Stimulated activated CD8-positive, alpha-beta memory T cell treated with anti-CD3 and anti-CD28 coated beads, Interleukin-12 subunit alpha, Interleukin-12 subunit beta, amount 100 ng/mL, for 4 hours (primary cell): ENCODE results near the gene ACKR1.

Source experiments
- DNase-seq: peaks from one replicate; pipeline ENCODE4 v3.0.0-alpha.2; 2020; ENCODE audit warnings: low read depth

The ACKR1 gene, protein sequence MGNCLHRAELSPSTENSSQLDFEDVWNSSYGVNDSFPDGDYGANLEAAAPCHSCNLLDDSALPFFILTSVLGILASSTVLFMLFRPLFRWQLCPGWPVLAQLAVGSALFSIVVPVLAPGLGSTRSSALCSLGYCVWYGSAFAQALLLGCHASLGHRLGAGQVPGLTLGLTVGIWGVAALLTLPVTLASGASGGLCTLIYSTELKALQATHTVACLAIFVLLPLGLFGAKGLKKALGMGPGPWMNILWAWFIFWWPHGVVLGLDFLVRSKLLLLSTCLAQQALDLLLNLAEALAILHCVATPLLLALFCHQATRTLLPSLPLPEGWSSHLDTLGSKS

DNA sequence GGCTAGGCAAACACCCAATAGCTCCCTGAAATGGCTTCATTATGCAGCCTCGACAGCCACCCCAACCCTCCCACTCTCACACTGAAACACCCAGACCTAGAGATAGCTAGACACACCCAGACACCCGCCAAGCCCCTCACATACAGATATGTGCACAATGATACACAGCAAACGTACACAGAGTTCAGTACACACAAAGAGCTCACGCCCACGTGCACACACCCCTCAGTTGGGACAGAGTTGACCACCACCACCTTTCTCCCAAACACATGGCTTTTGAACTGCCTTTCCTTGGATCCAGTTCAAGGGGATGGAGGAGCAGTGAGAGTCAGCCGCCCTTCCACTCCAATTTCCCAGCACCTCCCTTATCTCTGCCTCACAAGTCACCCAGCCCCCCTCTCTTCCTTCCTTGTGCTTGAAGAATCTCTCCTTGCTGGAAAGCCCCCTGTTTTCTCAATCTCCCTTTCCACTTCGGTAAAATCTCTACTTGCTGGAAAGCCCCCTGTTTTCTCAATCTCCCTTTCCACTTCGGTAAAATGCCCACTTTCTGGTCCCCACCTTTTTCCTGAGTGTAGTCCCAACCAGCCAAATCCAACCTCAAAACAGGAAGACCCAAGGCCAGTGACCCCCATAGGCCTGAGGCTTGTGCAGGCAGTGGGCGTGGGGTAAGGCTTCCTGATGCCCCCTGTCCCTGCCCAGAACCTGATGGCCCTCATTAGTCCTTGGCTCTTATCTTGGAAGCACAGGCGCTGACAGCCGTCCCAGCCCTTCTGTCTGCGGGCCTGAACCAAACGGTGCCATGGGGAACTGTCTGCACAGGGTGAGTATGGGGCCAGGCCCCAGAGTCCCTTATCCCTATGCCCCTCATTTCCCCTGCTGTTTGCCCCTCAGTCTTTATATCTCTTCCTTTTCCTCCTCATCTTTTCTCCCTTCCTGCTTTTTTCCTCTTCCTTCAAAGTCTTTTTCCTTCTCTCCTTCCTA is at the start of gene ACKR1:
ACKR1 (plus strand) TSS at position 715 of the 981 bp plus-strand sequence; CDS start at position 800, 85 bp downstream.
- DNase-seq, result no peak

DNA sequence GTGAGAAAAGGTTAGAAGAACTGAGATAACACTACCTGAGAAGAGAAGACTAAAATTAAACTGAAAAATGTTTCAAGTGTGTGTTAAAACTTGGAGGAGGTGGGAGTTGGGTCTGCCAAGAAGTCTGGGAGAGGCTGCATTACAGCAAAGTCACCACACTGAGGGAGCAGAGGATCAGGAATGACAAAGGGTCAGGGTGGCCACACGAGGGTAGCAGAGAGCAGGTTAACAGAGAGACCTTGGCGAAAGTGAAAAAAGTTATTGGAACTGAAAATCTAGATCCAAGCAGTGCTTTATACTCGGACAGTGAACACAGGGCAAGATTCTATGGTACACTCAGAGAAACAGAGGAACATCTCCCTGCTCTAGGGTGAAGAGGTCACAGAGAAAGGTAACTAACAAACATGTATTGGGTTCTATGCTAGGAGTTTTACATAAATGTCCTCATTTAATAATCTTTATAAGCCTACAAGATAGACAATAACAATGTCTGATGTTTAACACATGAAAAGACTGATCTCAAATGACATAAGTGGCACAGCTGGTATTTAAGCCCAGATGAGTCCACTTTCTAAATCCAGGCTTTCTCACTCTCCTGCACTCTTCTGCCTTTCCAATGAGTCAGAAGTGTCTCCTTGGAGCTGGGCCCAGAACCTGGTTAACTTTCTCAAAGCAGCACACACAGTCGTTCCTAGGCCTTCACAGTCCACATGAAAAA is 43.5 kb upstream of the ACKR1 start:
- peak; percentile 11 for DNase-seq

DNA sequence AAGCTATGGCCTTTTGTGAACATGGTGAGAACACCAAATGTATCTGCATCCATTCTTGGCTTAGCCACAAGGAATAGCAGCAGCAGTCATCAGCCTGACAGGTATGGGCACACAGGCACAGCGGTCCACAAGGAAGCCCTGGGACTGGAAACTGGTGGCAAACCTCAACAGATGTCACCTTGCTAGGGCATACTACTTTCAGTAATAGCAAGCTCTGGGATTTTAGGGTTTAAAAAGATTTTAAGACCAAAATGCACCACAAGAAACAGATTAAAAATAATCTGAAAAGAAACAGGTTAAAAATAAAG is 43.0 kb upstream of the ACKR1 start:
- DNase-seq, result no peak

DNA sequence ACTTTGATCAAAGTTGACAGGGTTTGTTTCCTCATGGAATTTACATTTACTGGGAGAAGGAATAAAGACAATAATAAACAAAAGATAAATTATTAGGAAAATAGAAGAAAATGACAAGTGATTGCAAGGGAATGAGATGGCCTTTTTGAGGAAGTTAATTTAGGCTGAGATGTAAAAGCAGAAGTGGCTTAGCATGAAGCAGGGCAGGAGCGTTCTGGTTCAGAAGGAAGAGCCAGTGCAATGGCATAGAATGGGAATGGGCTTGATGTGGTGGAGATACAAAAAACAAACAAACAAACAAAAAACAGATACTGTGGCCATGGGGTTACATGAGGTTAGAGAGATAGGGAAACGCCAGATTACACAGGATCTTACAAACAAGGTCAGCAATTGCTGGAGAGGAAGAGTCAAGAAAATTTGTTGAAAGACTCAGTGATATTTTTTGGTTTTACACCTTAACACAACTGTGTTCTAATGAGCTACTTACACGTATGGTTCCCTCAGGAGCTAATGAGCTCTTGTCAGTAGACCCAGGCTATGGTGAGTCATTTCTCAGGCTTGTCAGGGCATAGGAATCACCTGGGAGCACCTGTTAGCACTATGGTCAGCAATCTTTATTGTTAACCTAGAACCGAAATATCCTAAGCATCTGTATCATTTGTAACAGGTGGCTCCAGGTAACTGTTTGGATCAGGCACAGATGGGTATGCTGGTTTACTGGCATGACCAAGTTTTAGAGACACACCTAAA is 42.0 kb upstream of the ACKR1 start:
- DNase-seq, result no peak

DNA sequence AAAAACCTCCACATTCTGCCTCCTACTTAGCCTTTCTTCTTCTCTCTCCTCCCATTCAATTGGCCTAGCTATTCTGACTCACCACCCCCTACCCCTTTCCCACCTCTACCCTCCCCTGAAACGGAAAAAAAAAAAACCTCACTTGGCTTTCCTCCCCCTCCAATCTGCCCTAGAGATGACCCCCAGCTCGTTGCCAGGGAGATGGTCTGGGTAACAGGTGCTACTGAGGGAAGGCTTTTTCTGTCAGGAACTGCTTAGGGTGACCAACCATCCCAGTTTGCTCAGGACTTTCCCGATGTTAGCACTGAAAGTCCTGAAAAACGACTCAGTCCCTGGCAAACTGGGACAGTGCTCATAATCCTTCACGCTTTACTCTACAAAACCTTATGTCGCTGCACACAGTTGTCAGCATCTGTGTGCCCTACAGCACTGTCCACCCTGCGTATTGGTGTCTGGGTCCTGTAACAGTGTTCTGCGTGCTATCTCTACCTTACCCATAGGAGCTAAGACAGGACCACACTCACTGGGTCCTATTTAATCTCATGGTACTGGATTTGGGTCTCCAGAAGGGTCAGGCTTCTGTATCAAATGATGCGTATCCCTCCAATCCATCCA is 41.0 kb upstream of the ACKR1 start:
- no peak for DNase-seq

DNA sequence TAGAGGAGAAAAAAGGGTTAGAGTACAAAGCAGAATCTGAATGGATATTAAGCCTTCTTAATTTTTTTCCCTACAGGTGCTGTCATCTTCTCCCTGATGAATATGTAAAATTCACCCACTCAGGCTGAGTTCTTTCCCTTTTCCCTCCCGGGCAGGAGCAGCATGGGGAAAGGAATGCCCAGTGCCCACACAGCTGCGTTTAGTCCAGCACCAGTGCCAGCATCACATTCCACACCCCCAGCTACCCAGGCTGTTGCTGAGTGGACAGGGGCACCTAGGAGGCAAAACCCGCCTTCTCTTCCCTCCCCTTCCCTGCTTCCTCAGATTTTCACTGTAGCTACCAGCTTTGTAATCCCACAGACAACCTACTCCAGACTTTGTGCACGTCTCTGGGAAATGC is 36.6 kb upstream of the ACKR1 start:
- no peak for DNase-seq

DNA sequence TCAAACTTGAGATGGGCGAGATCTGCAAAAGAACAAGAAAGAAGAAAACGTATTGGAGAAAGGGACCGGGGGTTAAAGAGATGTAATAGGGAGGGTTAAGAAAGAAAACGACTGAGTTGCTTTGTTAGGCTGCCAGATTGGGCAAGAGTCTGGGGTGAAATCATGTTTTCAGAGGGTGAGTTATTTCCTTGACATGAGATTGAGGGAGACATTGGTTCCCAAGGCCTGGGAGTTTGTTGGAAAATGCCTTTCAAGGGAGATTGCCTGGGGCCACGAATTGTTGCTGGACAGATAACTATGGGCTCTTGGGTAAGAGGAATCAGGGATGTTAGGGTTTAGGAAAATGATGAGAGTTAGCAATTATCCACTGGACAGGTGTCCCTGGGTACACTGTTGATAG is 34.0 kb upstream of the ACKR1 start:
- no peak for DNase-seq

DNA sequence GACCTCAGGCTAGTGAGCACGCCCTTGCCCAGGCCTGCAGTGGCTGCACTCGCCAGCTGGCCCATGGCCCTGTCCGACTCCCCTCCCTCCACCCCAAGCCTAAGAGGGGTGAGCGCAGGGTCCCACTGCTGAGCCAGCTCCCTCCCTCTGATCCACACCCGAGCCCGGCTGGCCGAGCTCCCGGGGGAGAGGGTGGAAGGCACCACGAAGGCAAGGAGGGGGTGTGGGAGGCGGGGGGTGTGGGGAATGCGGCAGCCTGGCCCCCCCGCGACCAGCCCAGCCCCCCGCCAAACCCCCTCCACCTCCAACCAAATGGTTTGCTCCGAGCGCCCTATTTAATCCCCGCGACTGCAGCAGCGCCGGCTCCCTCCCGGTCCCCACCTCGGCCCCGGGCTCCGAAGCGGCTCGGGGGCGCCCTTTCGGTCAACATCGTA is 33.4 kb upstream of the ACKR1 start, which contains the start of gene CADM3:
CADM3 (plus strand) TSS at position 362 of the 434 bp plus-strand sequence. CDS start 151 bp downstream, outside the sequence.
- DNase-seq, result no peak

DNA sequence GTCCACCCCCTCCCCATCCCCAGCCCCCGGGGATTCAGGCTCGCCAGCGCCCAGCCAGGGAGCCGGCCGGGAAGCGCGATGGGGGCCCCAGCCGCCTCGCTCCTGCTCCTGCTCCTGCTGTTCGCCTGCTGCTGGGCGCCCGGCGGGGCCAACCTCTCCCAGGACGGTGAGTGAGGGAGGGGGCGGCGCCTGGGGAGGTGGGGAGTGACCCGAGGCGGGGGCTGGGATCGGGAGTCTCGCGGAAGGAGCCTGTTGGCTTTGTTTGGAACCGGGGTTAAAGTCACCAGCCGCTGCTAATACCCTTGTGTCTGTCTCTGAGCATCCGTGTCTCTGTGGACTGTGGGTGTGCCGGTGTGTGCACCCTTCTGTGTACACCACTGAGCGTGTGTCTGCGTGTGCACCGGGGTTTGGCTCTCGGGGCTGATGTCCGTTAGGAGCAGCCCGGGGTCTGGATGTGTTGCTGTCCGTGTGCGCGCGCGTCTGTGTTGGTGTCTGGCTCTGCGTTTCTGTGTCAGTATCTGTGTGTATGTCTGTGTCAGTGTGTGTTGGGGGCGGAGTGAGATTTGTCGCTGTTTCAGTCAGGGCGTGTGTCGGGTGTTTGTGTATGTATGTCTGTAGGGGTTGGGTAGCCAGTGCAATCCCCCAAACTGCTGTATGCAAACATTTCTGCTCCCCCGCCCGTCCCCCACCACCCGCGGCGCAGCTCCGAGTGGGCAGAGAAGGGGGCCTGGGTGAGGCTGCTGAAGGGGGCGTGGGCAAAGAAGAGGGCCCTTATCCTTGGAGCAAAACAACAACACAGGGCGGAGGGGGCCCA is 32.8 kb upstream of the ACKR1 start:
- no peak for DNase-seq

DNA sequence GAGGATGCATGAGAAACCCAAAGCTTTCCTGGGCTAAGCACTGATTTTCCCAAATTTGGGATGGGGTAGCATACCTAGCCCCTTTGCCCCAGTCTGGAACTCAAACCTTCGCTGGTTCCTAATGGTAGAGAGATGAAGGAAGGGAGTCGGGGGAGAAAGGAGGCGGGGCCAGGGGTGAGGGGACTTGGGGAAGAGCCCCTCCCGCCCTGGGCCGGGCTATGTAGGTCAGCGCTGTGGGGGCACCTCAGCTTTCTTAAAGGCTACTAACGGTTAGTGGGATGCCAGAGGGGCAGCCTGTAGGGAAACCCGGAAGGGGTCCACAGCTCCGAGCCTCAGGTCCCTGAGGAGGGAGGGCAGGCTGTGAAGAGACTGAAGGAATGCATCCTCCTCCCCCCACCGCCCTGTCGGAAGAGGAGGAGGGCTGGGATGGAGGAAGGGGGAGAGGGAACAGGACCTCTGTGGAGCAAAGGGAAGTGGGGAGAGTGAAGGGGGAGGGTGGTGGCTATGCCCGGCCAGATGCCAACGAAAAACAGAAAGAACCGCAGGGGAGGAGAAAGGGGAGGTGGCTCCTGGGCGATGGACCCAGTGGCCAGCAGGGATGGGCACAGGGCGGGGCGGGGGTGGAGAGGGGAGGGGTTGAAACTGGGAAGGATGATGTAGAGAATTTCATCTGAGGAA is 31.9 kb upstream of the ACKR1 start:
- DNase-seq, result no peak

DNA sequence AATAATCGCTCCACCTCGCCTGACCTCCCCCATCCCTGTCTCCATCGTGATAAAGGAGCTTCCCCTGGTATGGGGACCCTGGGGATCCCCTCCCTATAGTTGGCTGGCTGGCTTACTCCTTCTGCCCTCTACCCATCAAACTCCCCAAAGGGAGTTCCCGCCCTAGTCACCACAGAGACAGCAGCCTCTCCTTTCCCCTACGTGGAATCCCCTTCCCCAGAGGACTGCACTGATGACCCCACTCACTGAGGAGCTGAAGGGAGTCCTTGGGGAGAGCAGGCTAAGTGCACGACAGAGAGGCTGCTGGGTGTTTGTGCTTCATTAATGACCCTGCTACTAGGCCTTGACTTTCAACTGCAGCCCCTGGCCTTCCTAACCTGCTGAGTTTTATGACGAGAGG is 31.4 kb upstream of the ACKR1 start:
- DNase-seq, result no peak

DNA sequence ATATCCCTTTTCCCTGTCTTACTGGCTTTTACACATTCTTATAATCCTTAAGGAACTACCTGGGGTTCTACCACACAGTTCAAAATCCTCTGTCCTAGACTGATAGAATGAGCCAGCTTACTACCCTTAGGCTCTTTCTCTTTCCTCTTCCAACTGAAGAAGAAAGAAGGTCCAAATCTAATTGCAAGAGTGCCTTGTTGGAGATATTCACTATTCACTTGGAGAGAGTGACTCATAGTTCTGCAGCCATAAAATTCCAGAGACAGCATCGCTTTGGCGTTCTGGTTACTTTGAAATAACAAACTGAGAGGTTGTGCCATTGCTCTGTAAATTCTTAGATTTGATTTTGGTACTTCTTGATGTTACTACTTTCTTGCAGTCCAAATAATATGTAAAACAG is 29.1 kb upstream of the ACKR1 start:
- no peak for DNase-seq

DNA sequence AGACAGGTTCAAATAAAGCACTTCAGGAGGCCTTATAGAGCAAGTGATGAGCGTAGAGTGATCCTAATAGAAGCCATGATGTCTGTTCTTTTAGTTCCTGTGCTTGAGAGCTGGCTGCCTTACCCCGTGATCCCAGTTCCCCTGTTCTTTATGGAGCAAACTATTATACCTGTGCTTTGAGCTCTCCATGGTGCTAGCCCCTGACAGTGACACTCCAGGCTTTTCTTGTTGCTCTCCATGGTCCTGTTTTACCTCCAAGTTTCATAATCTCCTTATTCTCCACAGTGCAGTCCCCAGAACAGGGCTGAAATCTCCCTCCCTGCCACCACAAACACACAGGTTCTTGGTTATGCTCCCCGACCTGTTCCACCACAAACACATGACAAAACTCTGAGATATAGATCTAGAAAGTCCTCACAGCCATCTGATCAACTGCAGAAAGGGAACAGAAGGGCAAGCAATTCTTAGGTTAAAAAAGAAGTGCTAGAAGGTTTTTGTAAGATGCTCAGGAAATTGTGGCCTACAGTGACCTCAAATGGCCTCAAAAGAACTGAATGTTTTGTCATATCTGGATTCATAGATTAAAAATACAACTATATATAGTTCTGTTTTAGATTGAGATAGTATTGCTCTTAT is 27.3 kb upstream of the ACKR1 start:
- DNase-seq, result no peak

DNA sequence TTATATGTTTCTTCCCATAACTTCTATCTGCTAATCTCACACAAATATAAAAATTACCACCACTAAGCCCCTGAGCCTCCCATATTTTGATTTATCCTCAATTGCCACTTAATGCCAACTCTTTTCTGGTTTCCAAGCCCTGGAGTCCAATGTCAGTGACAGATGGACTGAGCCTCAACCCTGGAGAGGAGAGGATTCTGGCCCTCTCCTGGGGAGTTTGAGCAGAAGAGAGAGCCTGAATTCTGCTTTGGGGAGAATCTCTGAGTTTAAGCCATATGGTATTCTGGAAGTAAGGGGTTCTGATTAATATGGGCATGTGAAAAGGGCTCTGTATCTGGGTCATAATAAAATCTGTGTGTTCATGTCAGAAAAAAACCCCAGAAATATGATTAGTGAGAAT is 24.8 kb upstream of the ACKR1 start:
- DNase-seq, result no peak

DNA sequence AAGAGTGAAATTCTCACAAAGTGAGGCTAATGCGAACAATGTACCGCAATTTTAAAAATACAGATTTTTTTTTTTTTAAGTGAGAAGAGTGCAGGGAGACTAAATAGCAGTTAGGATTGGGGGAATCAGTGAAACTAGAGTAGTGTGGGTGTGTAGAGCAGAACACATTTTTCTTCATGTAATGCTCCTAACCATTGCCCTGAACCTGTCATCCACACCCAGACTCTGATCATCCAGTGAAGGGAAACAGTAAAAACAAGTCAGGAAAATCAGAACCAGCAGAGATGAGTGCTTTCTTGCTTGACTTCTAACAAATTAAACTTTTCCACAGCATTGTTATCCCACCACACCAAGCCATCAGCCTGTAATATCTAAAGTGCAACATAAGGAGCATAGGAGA is 24.2 kb upstream of the ACKR1 start:
- DNase-seq, result no peak

DNA sequence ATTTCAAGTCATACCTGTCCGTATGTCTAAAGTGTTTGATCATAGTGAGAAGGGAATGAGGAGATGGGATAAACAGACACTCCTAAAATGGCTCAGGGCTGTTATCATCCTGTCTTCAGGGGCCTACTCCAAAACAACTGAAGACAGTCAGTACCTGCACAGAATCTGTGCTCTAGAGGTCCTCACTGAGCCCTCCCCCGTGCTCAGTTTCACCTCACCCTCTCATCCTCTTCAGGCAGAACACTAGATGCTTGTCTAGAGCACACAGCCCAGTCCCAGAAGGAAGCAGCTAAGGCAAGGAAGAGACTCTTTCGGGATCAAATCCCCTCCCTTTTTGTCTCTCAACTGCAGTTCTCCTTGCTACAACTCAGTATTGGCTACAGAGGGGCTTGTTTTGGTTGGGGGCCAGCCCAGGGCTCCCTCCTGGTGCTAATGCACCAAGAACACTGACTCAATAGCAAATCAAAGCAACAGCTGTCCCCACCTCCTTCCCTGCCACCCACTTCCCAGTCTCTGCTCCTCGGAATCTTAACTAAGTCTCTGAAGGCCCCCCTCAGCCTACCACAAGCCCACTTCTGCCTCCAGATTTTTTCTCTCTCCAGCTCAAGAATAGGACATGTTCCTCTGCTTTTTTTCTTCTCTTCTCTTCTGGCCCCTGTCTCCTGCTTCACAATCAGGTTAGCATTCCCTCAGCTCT is 23.2 kb upstream of the ACKR1 start:
- no peak for DNase-seq

DNA sequence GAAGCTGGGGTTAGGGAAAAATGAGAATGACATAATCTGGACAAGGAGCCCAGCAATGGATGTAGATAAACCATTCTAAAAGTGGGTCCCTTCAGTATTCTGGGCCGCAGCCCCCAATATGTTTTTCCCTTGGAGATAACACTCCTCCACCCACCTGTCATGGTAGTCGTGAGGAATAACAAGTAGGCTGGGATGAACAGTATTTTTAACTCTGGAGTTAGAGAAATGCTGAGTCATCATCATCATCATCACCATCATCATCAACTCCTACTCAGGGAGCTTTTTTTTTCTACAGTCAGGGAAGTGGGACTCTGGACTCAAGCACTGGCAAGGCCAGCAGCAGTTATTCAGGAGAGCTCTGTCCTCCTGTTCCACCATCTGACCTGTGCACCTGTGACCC is 20.5 kb upstream of the ACKR1 start:
- DNase-seq, result no peak

DNA sequence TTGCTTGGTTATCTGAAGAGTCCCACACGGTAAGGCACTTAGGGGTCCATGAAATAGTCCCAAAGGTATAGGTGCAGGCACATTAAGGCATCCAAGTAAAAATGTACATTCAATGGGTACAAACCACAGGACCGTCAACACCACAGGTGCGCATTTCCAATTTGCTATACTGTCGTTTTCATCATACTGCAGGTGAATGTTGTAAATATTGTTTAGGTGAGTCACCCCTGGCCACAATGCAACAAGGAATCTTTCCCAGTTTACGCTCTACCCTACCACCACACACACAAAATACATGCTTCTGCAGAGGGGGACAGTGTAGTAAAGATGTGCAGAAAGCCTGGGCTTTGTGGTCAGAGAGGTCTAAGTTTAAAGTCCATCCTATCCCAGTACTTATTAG is 19.6 kb upstream of the ACKR1 start:
- DNase-seq, result no peak

DNA sequence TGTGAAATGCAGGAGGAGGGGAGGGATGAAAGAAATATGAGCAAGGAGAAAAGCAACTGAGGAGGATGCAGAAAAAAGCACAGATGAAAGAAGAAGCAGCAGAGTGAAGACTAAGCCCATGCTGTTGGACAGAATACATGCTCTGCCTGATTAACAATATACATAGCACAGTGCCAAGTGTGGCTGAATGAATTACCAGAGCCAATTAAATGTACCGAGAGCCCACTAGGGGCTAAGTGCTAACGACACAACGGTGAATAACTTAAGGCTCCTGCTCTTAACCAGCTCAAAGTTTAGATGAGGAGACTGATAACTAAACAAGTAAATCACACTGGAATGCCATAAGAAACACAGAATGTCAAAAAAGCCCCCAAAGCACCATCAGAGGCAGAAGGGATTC is 17.6 kb upstream of the ACKR1 start:
- DNase-seq, result no peak
